Kidney epithelial cell (primary cell): Measurements from ENCODE around the gene TPK1. TPM values are rescaled to one million over a fixed set of nuclear protein-coding genes. Genes with fewer than 3 reads are reported as not detected.

Source experiments
- DNase-seq: peaks from one replicate; pipeline ENCODE4 v3.0.0-alpha.2; 2010; ENCODE audit warnings: low read depth
- H3K27me3 ChIP-seq: 2 replicates; pipeline ENCODE4 v1.6.0; 2011; ENCODE audit warnings: low read length; ENCODE audit not compliant: control insufficient read depth, insufficient read depth
- H3K36me3 ChIP-seq: 2 replicates; pipeline ENCODE4 v1.5.1; 2011; ENCODE audit warnings: low read length; ENCODE audit not compliant: control insufficient read depth, insufficient read depth
- H3K4me3 ChIP-seq: 2 replicates; pipeline ENCODE4 v1.5.1; 2011; ENCODE audit warnings: low read depth, mild to moderate bottlenecking, control low read depth, low read length
- CTCF ChIP-seq: IDR thresholded peaks from 2 replicates; pipeline ENCODE4 v1.5.1; 2011; ENCODE audit warnings: mild to moderate bottlenecking, moderate library complexity, low read length, control low read depth, inconsistent platforms; ENCODE audit not compliant: insufficient read depth, poor library complexity, severe bottlenecking
- total RNA-seq: library from RNA; depleted of rRNA; stranded (reverse); fragments of >200 nt; gene quantifications from 2 replicates; pipeline ENCODE4 v1.2.3, GENCODE V29; 2015

TPK1 gene
- total RNA-seq, 1 donor from 2014 or later = 3.8 TPM

DNA sequence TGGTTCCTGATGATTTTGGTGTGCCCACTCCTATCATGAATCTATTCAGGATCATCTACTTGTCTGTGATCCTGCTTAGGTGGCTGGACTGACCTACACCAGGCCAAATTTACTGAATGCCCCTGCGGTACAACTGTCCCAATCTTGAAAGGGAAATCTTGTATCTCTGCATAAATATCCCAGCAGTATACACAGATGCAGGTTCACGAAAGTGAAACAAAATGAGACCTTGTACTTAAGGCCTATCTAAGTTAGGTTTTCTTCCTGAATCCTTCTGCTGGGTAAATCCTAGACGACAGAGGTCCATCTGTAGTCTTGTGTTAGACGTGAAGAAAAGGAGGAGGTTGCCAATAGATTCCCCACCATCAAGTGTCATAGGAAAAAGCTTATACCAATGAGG lies 346.9 kb downstream of the TPK1 start:
- no peaks in the 10 kb centered on the region for H3K27me3 ChIP-seq
- no peak for TF ChIP-seq CTCF
- no peaks in the 10 kb centered on the region for H3K36me3 ChIP-seq
- no peak for DNase-seq
- no peak overlapping the region for H3K4me3 ChIP-seq

GRCh38 chr7:144487901-144488300 lies 348.0 kb downstream of the TPK1 start:
- H3K27me3 ChIP-seq = no peaks in the 10 kb centered on the region
- H3K36me3 ChIP-seq = no peaks in the 10 kb centered on the region
- DNase-seq = no peak
- H3K4me3 ChIP-seq = no peak overlapping the region
- TF ChIP-seq CTCF = no peak

- no peak for DNase-seq
- Histone ChIP-seq H3K27me3 (no peaks in the 10 kb centered on the region), H3K36me3 (no peaks in the 10 kb centered on the region), H3K4me3 (no peak overlapping the region)
- no peak for TF ChIP-seq CTCF
Measured at GRCh38 chr7:144484445-144484844, 351.4 kb downstream of the TPK1 start.

- DNase-seq = no peak
- TF ChIP-seq CTCF = no peak
- H3K4me3 ChIP-seq = no peak overlapping the region
Measured at GRCh38 chr7:144483189-144483588, 352.7 kb downstream of the TPK1 start.

DNA sequence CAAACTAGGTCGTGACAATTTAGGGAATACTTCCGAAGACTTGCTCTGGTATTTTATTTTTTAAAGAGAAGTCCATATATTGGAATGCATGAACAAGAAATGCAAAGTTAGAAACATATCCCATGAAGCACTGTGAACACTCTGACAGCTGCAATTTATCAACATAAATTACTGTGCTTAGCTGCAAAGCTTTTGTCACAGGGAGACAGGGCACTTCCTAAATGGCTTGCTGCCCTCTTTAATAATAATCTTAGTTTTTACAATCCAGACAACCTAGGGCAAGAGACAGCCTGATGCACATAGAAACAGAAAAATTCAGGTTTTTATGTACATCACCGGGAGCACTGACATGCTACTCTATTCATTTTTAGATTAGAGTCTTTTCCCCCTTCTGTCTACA lies 354.0 kb downstream of the TPK1 start:
- Histone ChIP-seq H3K27me3 (no peaks in the 10 kb centered on the region), H3K36me3 (no peaks in the 10 kb centered on the region), H3K4me3 (no peak overlapping the region)
- TF ChIP-seq CTCF = no peak
- DNase-seq = no peak

More at GRCh38 chr7:144483189-144483588, 352.7 kb downstream of the TPK1 start:
- H3K36me3 ChIP-seq = no peaks in the 10 kb centered on the region
- no peaks in the 10 kb centered on the region for H3K27me3 ChIP-seq

DNA sequence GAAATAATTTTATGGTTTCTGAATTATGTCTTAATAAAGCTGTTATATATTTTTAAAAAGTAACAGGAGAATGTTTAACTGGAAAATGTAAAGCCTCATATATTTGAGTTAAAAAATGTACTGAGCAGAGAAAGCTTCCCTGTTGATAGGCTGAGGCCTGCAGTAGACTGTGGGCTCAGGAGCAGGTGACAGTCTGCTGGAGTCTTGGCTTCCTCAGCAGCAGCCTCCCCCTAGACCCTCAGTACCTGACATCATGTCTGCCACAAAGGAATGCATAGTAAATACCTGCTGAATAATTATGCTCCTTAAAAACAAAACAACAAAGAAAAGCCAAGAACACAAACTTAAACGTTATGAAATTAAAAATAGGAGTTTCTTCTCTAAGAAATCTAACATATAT lies 358.5 kb downstream of the TPK1 start:
- H3K36me3 ChIP-seq = no peaks in the 10 kb centered on the region
- H3K4me3 ChIP-seq = no peak overlapping the region
- TF ChIP-seq CTCF = no peak
- H3K27me3 ChIP-seq = no peaks in the 10 kb centered on the region
- no peak for DNase-seq
